Cardiac atrium fibroblast (primary cell): ENCODE measurements around the gene MTCP1. TPM values are rescaled to one million over a fixed set of nuclear protein-coding genes. Genes with fewer than 3 reads are reported as not detected.

Source experiments
- total RNA-seq: library from RNA; depleted of rRNA; stranded (reverse); fragments of >200 nt; gene quantifications from 2 replicates; pipeline ENCODE4 v1.2.3, GENCODE V29; 2015

Gene MTCP1
- 1.1 and 4.1 TPM in 2 replicates for total RNA-seq

DNA sequence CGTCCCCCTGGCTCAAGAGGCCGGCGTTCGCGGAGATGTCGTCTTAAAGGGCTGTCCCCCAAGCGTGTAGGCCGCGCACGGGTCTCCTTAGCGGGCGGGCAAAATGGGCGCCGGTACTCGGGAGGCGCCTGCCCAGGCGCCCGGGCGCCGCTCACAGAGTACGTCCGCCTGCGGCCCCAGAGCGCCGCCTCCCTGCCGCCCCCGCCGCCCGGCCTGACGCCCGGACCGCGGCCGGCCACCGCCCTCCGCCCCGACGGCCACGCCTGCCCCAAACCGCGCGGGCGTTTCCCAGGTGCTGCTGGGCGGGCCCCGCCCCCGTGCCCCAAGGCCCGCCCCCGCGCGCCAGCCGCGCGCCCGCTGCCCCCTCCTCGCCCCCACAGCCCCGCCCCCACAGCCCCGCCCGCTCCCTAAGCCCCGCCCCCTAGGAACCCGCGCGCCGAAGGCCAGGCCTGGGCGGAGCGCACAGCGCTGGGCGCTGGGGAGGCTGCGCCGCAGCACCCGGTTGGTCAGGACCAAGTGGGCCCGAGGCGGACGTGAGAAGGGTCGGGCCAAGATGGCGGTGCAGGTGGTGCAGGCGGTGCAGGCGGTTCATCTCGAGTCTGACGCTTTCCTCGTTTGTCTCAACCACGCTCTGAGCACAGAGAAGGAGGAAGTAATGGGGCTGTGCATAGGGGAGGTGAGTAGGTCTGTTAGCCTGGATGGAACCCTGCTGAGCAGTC is at the start of gene MTCP1, which contains the start of the genes BRCC3 and CMC4:
TSS of gene MTCP1 (minus strand) at position 162 of the 719 bp plus-strand sequence. CDS start 5,126 bp downstream, outside the sequence.
TSS of gene BRCC3 (plus strand) at position 534 of the 719 bp plus-strand sequence. CDS start at position 554, 20 bp downstream.
TSS of gene CMC4 (minus strand) at position 162 of the 719 bp plus-strand sequence. CDS start 7,113 bp downstream, outside the sequence.

GRCh38 chrX:155026727-155027508 is 44.0 kb downstream of the MTCP1 start, which contains the start of gene FUNDC2:
Gene FUNDC2 (plus strand): TSS chrX:155026844. CDS start chrX:155026939, 95 bp downstream.

GRCh38 chrX:155022585-155022984 is 48.4 kb downstream of the MTCP1 start, which contains the start of gene F8:
Gene F8 (minus strand): TSS chrX:155022723. CDS start chrX:155022552, 171 bp downstream.

Other genes with a start within 250 kb of the MTCP1 start
- gene SMIM9, start 236.5 kb downstream of the MTCP1 start, total RNA-seq: not detected in 2 replicates
- 0.72 and 1.9 TPM in 2 replicates for gene F8A1, start 184.8 kb downstream of the MTCP1 start, total RNA-seq
- 23.6 and 23.7 TPM in 2 replicates for gene F8, start 48.4 kb downstream of the MTCP1 start, total RNA-seq
- gene FUNDC2, start 44.3 kb downstream of the MTCP1 start, total RNA-seq: 84.7 and 137 TPM in 2 replicates
- gene CMC4, start within 50 bp of the MTCP1 start, total RNA-seq: 28.0 and 40.3 TPM in 2 replicates
- gene BRCC3, start 372 bp upstream of the MTCP1 start, total RNA-seq: 7.1 and 9.0 TPM in 2 replicates
- 52.4 and 53.6 TPM in 2 replicates for gene VBP1, start 145.3 kb upstream of the MTCP1 start, total RNA-seq
- gene RAB39B, start 193.4 kb upstream of the MTCP1 start, total RNA-seq: not detected in 2 replicates